HepG2 (cell line): ENCODE measurements around the gene TMCO6. TPM values are rescaled to one million over a fixed set of nuclear protein-coding genes. Genes with fewer than 3 reads are reported as not detected.

Experiments
- AHDC1 ChIP-seq: sonication (generic); formaldehyde crosslinking; IDR thresholded peaks from 2 replicates; pipeline ENCODE4 v1.5.1; 2020; ENCODE audit warnings: mild to moderate bottlenecking, missing genetic modification reagents, borderline replicate concordance
- FIP1L1 ChIP-seq: fragments of 200-400 bp; formaldehyde crosslinking; IDR thresholded peaks from 2 replicates; pipeline ENCODE4 v1.6.1; 2018; ENCODE audit warnings: low read depth, mild to moderate bottlenecking, low read length, moderate library complexity, borderline replicate concordance; ENCODE audit not compliant: insufficient read depth
- FUBP1 ChIP-seq: sonication (generic); formaldehyde crosslinking; IDR thresholded peaks from 2 replicates; pipeline ENCODE4 v1.5.1; 2020; ENCODE audit warnings: missing genetic modification reagents, mild to moderate bottlenecking, borderline replicate concordance
- MAZ ChIP-seq, 2 experiments: sonication (generic) in 1 of 2; formaldehyde crosslinking in 1 of 2; IDR thresholded peaks; 2 replicates each; pipeline versions ENCODE4 v1.5.0 to v1.6.1; 2012 to 2020; ENCODE audit warnings: low read depth in 2 of 2, mild to moderate bottlenecking in 2 of 2, borderline replicate concordance in 1 of 2, improper control_type of control experiment in 1 of 2, low read length in 1 of 2, missing genetic modification reagents in 1 of 2, moderate library complexity in 1 of 2
- MXD4 ChIP-seq: IDR thresholded peaks from 2 replicates; pipeline ENCODE4 v1.6.1; 2016; ENCODE audit warnings: mild to moderate bottlenecking, missing biosample characterization, missing genetic modification reagents
- SKI ChIP-seq: fragments of 450-650 bp; IDR thresholded peaks from one replicate; pipeline ENCODE4 v1.6.1; 2018; ENCODE audit warnings: mild to moderate bottlenecking; ENCODE audit not compliant: partially characterized antibody
- TERF1 ChIP-seq: sonication (generic); formaldehyde crosslinking; IDR thresholded peaks from 2 replicates; pipeline ENCODE4 v1.8.0; 2022; ENCODE audit warnings: mild to moderate bottlenecking, missing genetic modification reagents, moderate library complexity
- ZBTB4 ChIP-seq: sonication (generic); formaldehyde crosslinking; IDR thresholded peaks from 2 replicates; pipeline ENCODE4 v1.4.0; 2020; ENCODE audit warnings: missing genetic modification reagents, mild to moderate bottlenecking, borderline replicate concordance
- ZFP37 ChIP-seq: sonication (generic); formaldehyde crosslinking; IDR thresholded peaks from 2 replicates; pipeline ENCODE4 v1.4.0; 2020; ENCODE audit warnings: missing genetic modification reagents, borderline replicate concordance
- ZNF230 ChIP-seq: sonication (generic); formaldehyde crosslinking; IDR thresholded peaks from 2 replicates; pipeline ENCODE4 v1.4.0; 2020; ENCODE audit warnings: mild to moderate bottlenecking, missing genetic modification reagents
- ZNF572 ChIP-seq: sonication (generic); formaldehyde crosslinking; IDR thresholded peaks from 2 replicates; pipeline ENCODE4 v1.5.1; 2020; ENCODE audit warnings: mild to moderate bottlenecking, missing genetic modification reagents
- ZNF788 ChIP-seq: sonication (generic); formaldehyde crosslinking; IDR thresholded peaks from 2 replicates; pipeline ENCODE4 v1.5.0; 2020; ENCODE audit warnings: mild to moderate bottlenecking, missing genetic modification reagents, borderline replicate concordance
- polyA plus RNA-seq, 8 experiments: library from polyadenylated mRNA; depleted of rRNA in 3 of 8; stranded (reverse) in 7 of 8; unstranded in 1 of 8; fragments of >200 nt; fragmentation: Illumina TruSeq in 4 of 8; extraction: Trizol in 4 of 8; gene quantifications; 2 replicates each; pipeline versions ENCODE4 v1.2.1 to v1.2.3, GENCODE V29; 2011 to 2016; ENCODE audit warnings: low read depth in 4 of 8, missing spikeins in 1 of 8, mixed read lengths in 1 of 8; ENCODE audit not compliant: insufficient read depth in 1 of 8
- total RNA-seq, 5 experiments: library from RNA; depleted of rRNA; stranded (reverse); fragments of >200 nt; fragmentation: Illumina TruSeq; extraction: Trizol; gene quantifications; 2 replicates each; pipeline ENCODE4 v1.2.3, GENCODE V29; 2016; ENCODE audit warnings: low read depth in 1 of 5

The TMCO6 gene
- total and polyA plus RNA-seq, 2 of the 13 experiments (the other 11 are each of a cell fraction or from before 2014, with no cell fraction given): 16.6 to 28.2 TPM

GRCh38 chr5:140690941-140691924, 52.0 kb downstream of the TMCO6 start, which contains the start of the genes HARS1 and HARS2 (continued):
- peak; percentile 55; the same call in 1 of the 2 replicates for TF ChIP-seq AHDC1 (CRISPR knock-in tag)
- TF ChIP-seq FUBP1 (CRISPR knock-in tag): no peak
- peak; percentile 98 for TF ChIP-seq ZNF230 (CRISPR knock-in tag)
- peak; percentile 70; the same call in 1 of the 2 replicates for TF ChIP-seq ZBTB4 (CRISPR knock-in tag)
- TF ChIP-seq ZFP37: 0 out of 2 replicates have a peak, but pooled peaks have one; percentile 74
- 0 out of 2 replicates have a peak, but pooled peaks have one; percentile 61 for TF ChIP-seq ZNF572
- TF ChIP-seq FIP1L1: 0 out of 2 replicates have a peak, but pooled peaks have one; percentile 57
- peak; percentile 88 for TF ChIP-seq MXD4 (CRISPR knock-in tag)
- TF ChIP-seq TERF1 (CRISPR knock-in tag): no peak
- TF ChIP-seq SKI: peak; percentile 39
- TF ChIP-seq ZNF788 (CRISPR knock-in tag): peak; percentile 92
- TF ChIP-seq MAZ (IDR thresholded peaks at IDR 0.05; ENCODE audit: borderline replicate concordance, low read depth, low read length): no peak
- peak; percentile 25; the same call in 1 of the 2 replicates for TF ChIP-seq MAZ (CRISPR knock-in tag; IDR thresholded peaks at IDR 0.05; ENCODE audit: low read depth)
